IMR-90 (cell line): ENCODE measurements around the gene OXLD1. TPM values are rescaled to one million over a fixed set of nuclear protein-coding genes. Genes with fewer than 3 reads are reported as not detected.

Source experiments
- ATAC-seq: fragments of 200-7000 bp; cut with Tn5 transposase; 2 replicates; pipeline ENCODE4 v1.9.1; 2020; ENCODE audit warnings: low read depth, mild to moderate bottlenecking, moderate library complexity
- BruUV-seq: library from RNA; stranded (reverse); fragments of 400-500 nt; replicated peaks from 2 replicates; lab custom pipeline; 2021; lab: Mats Ljungman, UMichigan
- CTCF ChIA-PET: fragments of 300-600 bp; formaldehyde crosslinking; extraction: SDS; loops from one replicate; lab custom pipeline; 2021; ENCODE audit warnings: antibody characterized with exemption; lab: Yijun Ruan, JAX
- POLR2A ChIA-PET: fragments of 300-600 bp; sonication (Branson Sonifier 250); formaldehyde crosslinking; loops from one replicate; lab custom pipeline; 2022; ENCODE audit warnings: antibody characterized with exemption; ENCODE audit not compliant: unreplicated experiment; lab: Charles Lee
- DNase-seq: peaks from one replicate; pipeline ENCODE4 v3.0.0; 2013
- H2AFZ ChIP-seq: replicated peaks from 2 replicates; pipeline ENCODE3; 2013; ENCODE audit warnings: low read length, mild to moderate bottlenecking; ENCODE audit not compliant: poor library complexity
- H2AK5ac ChIP-seq: 2 replicates; pipeline ENCODE4 v1.6.1; 2013; ENCODE audit warnings: low read depth, low read length, inconsistent platforms
- H2AK9ac ChIP-seq: replicated peaks from 2 replicates; pipeline ENCODE3; 2013; ENCODE audit warnings: mild to moderate bottlenecking, low read depth, low read length, moderate library complexity; ENCODE audit not compliant: poor library complexity
- H2BK120ac ChIP-seq: 2 replicates; pipeline ENCODE4 v1.6.1; 2013; ENCODE audit warnings: low read depth, low read length, inconsistent platforms
- H2BK15ac ChIP-seq: 3 replicates; pipeline ENCODE4 v1.6.1; 2013; ENCODE audit warnings: low read depth, low read length, inconsistent platforms
- H2BK20ac ChIP-seq: 2 replicates; pipeline ENCODE4 v1.6.1; 2013; ENCODE audit warnings: low read depth, mild to moderate bottlenecking, inconsistent platforms, low read length, moderate library complexity
- H2BK5ac ChIP-seq: 2 replicates; pipeline ENCODE4 v1.6.1; 2013; ENCODE audit warnings: mild to moderate bottlenecking, low read depth, low read length, inconsistent platforms; ENCODE audit not compliant: poor library complexity, severe bottlenecking
- H3K14ac ChIP-seq: replicated peaks from 2 replicates; pipeline ENCODE4 v1.6.1; 2013; ENCODE audit warnings: low read depth, low read length, inconsistent platforms
- H3K18ac ChIP-seq: 2 replicates; pipeline ENCODE4 v1.6.1; 2013; ENCODE audit warnings: low read depth, low read length, control low read depth
- H3K23ac ChIP-seq: 2 replicates; pipeline ENCODE4 v1.6.1; 2013; ENCODE audit warnings: low read depth, low read length, inconsistent platforms
- H3K27ac ChIP-seq: 2 replicates; pipeline ENCODE4 v1.5.1; 2013; ENCODE audit warnings: mild to moderate bottlenecking, control low read depth, low read length; ENCODE audit not compliant: insufficient read depth
- H3K27me3 ChIP-seq: 2 replicates; pipeline ENCODE4 v1.6.1; 2013; ENCODE audit warnings: low read length; ENCODE audit not compliant: control insufficient read depth, insufficient read depth
- H3K36me3 ChIP-seq: 2 replicates; pipeline ENCODE4 v1.6.1; 2013; ENCODE audit warnings: low read length, mixed read lengths; ENCODE audit not compliant: control insufficient read depth, insufficient read depth
- H3K4ac ChIP-seq: 2 replicates; pipeline ENCODE4 v1.6.1; 2013; ENCODE audit warnings: low read depth, low read length, inconsistent platforms
- H3K4me1 ChIP-seq: 2 replicates; pipeline ENCODE4 v1.6.1; 2013; ENCODE audit warnings: low read length, mixed read lengths; ENCODE audit not compliant: control insufficient read depth, insufficient read depth
- H3K4me2 ChIP-seq: 2 replicates; pipeline ENCODE4 v1.6.1; 2013; ENCODE audit warnings: low read depth, mild to moderate bottlenecking, control low read depth, low read length, moderate library complexity
- H3K4me3 ChIP-seq: 2 replicates; pipeline ENCODE4 v1.5.1; 2013; ENCODE audit warnings: low read depth, mild to moderate bottlenecking, control low read depth, low read length, moderate library complexity; ENCODE audit not compliant: insufficient read depth
- H3K56ac ChIP-seq: 2 replicates; pipeline ENCODE4 v1.6.1; 2013; ENCODE audit warnings: low read length, inconsistent platforms; ENCODE audit not compliant: insufficient read depth; ENCODE audit errors: extremely low read depth
- H3K79me1 ChIP-seq, 2 experiments: 2 replicates each; pipeline ENCODE4 v1.6.1; 2013; ENCODE audit warnings: low read length in 2 of 2, inconsistent platforms in 1 of 2, low read depth in 1 of 2
- H3K9ac ChIP-seq: 2 replicates; pipeline ENCODE4 v1.6.1; 2013; ENCODE audit warnings: low read depth, low read length, control low read depth
- H3K9me1 ChIP-seq: 2 replicates; pipeline ENCODE4 v1.6.1; 2013; ENCODE audit warnings: low read length, inconsistent platforms; ENCODE audit not compliant: insufficient read depth
- H3K9me3 ChIP-seq: 2 replicates; pipeline ENCODE4 v1.6.1; 2013; ENCODE audit warnings: low read length; ENCODE audit not compliant: control insufficient read depth, insufficient read depth
- H4K20me1 ChIP-seq: 2 replicates; pipeline ENCODE4 v1.6.1; 2013; ENCODE audit warnings: low read length, inconsistent platforms; ENCODE audit not compliant: insufficient read depth
- H4K5ac ChIP-seq: 2 replicates; pipeline ENCODE4 v1.6.1; 2013; ENCODE audit warnings: mild to moderate bottlenecking, low read depth, low read length, control low read depth
- H4K8ac ChIP-seq, 2 experiments: 2 replicates each; pipeline ENCODE4 v1.6.1; 2013; ENCODE audit warnings: low read depth in 2 of 2, low read length in 2 of 2, control low read depth in 1 of 2, inconsistent platforms in 1 of 2
- H4K91ac ChIP-seq: 2 replicates; pipeline ENCODE4 v1.6.1; 2013; ENCODE audit warnings: low read depth, low read length, inconsistent platforms; ENCODE audit not compliant: insufficient read depth
- BHLHE40 ChIP-seq: fragments of 150-350 bp; IDR thresholded peaks from 2 replicates; pipeline ENCODE4 v1.6.1; 2016; ENCODE audit warnings: mild to moderate bottlenecking, low read depth, low read length
- CHD1 ChIP-seq: IDR thresholded peaks from 2 replicates; pipeline ENCODE4 v1.6.1; 2012; ENCODE audit warnings: low read depth, low read length, improper control_type of control experiment
- CTCF ChIP-seq: conservative IDR thresholded peaks from 2 replicates; pipeline ENCODE4 v1.5.1; 2012; ENCODE audit warnings: mild to moderate bottlenecking, low read depth, low read length, improper control_type of control experiment
- ELK1 ChIP-seq: fragments of 150-350 bp; IDR thresholded peaks from 2 replicates; pipeline ENCODE4 v1.6.1; 2016; ENCODE audit warnings: low read depth, mild to moderate bottlenecking, low read length, moderate library complexity, borderline replicate concordance
- FOS ChIP-seq: fragments of 150-350 bp; IDR thresholded peaks from 2 replicates; pipeline ENCODE4 v1.6.1; 2016; ENCODE audit warnings: low read depth, low read length
- MAZ ChIP-seq: IDR thresholded peaks from 2 replicates; pipeline ENCODE4 v1.6.1; 2012; ENCODE audit warnings: low read depth, mild to moderate bottlenecking, low read length, improper control_type of control experiment, moderate library complexity, borderline replicate concordance
- MXI1 ChIP-seq: IDR thresholded peaks from 2 replicates; pipeline ENCODE4 v1.6.1; 2012; ENCODE audit warnings: low read depth, mild to moderate bottlenecking, low read length, moderate library complexity, borderline replicate concordance
- NFE2L2 ChIP-seq: fragments of 150-350 bp; IDR thresholded peaks from 2 replicates; pipeline ENCODE4 v1.6.1; 2016; ENCODE audit warnings: low read depth, mild to moderate bottlenecking, low read length
- POLR2A ChIP-seq: IDR thresholded peaks from 2 replicates; pipeline ENCODE4 v1.6.1; 2012; ENCODE audit warnings: mild to moderate bottlenecking, low read depth, low read length
- RAD21 ChIP-seq: IDR thresholded peaks from 2 replicates; pipeline ENCODE4 v1.6.1; 2012; ENCODE audit warnings: low read length, improper control_type of control experiment
- RCOR1 ChIP-seq: IDR thresholded peaks from 2 replicates; pipeline ENCODE4 v1.6.1; 2012; ENCODE audit warnings: mild to moderate bottlenecking, low read length, improper control_type of control experiment; ENCODE audit not compliant: insufficient replicate concordance
- RFX5 ChIP-seq: IDR thresholded peaks from 2 replicates; pipeline ENCODE4 v1.8.0; 2012; ENCODE audit warnings: low read depth, mild to moderate bottlenecking, low read length, moderate library complexity
- SMC3 ChIP-seq: fragments of 150-350 bp; IDR thresholded peaks from 2 replicates; pipeline ENCODE4 v1.6.1; 2016; ENCODE audit warnings: low read depth, mild to moderate bottlenecking, antibody characterized with exemption, low read length, moderate library complexity
- WGBS, 2 experiments: methylation state at CpG; one replicate each; pipeline versions ENCODE4 v1.1.5 to v1.1.7; 2013; ENCODE audit warnings: missing lambda C conversion rate in 2 of 2; ENCODE audit not compliant: insufficient read length in 1 of 2; ENCODE audit errors: extremely low coverage in 2 of 2; 5-methylcytosine and 5-hydroxymethylcytosine counted together
- dilution Hi-C: fragments of 300-500 bp; cut with HindIII; formaldehyde crosslinking; loops from one replicate; pipeline ENCODE4 v1.14.3; 2018; ENCODE audit warnings: low sequenced_read_pairs; ENCODE audit not compliant: unreplicated experiment
- in situ Hi-C: fragments of 300-500 bp; cut with MboI; formaldehyde crosslinking; loops from 3 replicates; pipeline ENCODE4 v1.14.3; 2019; ENCODE audit warnings: low sequenced_read_pairs, inconsistent platforms, mixed read lengths
- intact Hi-C: fragments of 100-400 bp; cut with micrococcal nuclease; formaldehyde crosslinking; loops from 2 replicates; pipeline ENCODE4 v1.10.0; 2022
- polyA plus RNA-seq, 3 experiments: library from polyadenylated mRNA; depleted of rRNA; stranded (reverse); fragments of >200 nt; gene quantifications; 2 replicates each; pipeline ENCODE4 v1.2.3, GENCODE V29; 2012; ENCODE audit warnings: low replicate concordance in 1 of 3
- total RNA-seq: library from RNA; depleted of rRNA; stranded (reverse); fragments of >200 nt; gene quantifications from 2 replicates; pipeline ENCODE4 v1.2.3, GENCODE V29; 2012
- TF ChIP-seq, protein P1 (sequence below): fragments of 150-350 bp; IDR thresholded peaks from 2 replicates; pipeline ENCODE4 v1.6.1; 2017; ENCODE audit warnings: mild to moderate bottlenecking, antibody characterized with exemption, low read length, low read depth

The OXLD1 gene
- total and polyA plus RNA-seq, 2 of the 4 experiments (the other 2 are of a cell fraction) = 9.9 to 22.3 TPM

DNA sequence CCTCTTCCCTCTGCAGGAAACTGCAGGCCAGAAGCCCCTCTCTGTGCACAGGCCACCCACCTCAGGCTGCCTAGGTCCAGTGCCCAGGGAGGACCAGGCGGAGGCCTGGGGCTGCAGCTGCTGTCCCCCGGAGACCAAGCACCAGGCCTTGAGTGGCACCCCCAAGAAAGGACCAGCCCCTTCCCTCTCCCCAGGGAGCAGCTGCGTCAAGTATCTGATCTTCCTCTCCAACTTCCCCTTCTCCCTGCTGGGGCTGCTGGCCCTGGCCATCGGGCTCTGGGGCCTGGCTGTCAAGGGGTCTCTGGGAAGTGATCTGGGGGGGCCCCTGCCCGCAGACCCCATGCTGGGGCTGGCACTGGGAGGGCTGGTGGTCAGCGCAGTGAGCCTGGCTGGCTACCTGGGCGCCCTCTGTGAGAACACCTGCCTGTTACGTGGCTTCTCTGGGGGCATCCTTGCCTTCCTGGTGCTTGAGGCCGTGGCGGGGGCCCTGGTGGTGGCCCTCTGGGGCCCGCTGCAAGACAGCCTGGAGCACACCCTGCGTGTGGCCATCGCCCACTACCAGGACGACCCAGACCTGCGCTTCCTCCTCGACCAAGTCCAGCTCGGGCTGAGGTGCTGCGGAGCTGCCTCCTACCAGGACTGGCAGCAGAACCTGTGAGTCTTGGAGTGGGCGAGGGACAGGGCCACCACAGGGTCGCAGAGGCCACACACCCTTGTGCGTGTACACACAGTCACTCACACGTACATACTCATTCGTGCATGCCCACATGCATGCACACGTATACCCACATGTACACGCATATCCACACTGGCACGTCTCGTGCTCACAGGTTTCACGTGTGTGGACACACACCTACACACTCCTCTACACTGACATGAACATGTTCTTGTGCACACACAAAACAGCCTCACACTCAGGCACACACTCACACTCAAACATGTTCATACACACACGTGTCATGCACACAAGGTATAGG lies 21.1 kb downstream of the OXLD1 start:
- Histone ChIP-seq H3K23ac (no peak overlapping the region), H4K8ac (no peak overlapping the region), H3K4me1 (peaks cover 10% of the 10 kb centered on the region), H2AK5ac (no peak overlapping the region), H3K56ac (no peak overlapping the region), H3K14ac (no peak overlapping the region), H4K91ac (no peak overlapping the region), H3K36me3 (0 out of 2 replicates have a peak, but pooled peaks cover 2% of the 10 kb centered on the region), H2BK120ac (no peak overlapping the region), H3K9ac (no peak overlapping the region), H3K4me3 (no peak overlapping the region), H3K27ac (no peak overlapping the region), H2BK20ac (no peak overlapping the region), H4K5ac (no peak overlapping the region), H3K18ac (no peak overlapping the region), H3K79me1 (peaks cover 5 to 9% of the 10 kb centered on the region in 2 experiments; a peak in 1 of 4 replicates), H4K20me1 (no peaks in the 10 kb centered on the region), H2BK15ac (no peak overlapping the region), H2BK5ac (no peak overlapping the region), H3K4ac (no peak overlapping the region), H2AFZ (no peak overlapping the region), H3K4me2 (no peak overlapping the region), H3K27me3 (peaks cover 19% of the 10 kb centered on the region), H3K9me3 (peaks cover 8% of the 10 kb centered on the region; the same call in 1 of the 2 replicates), H2AK9ac (peak overlapping the region; percentile 65), H3K9me1 (peaks cover 10% of the 10 kb centered on the region)
- intact Hi-C loops (no loop called here), in situ Hi-C loops (no loop called here), dilution Hi-C loops (no loop called here)
- DNase-seq (no peak), ATAC-seq (no peak)
- 92% methylated on average over 19 of the region's 29 CpGs; no CpG with 5 or more reads in 1 of the 2 experiments for WGBS, 2 experiments
- ChIA-PET POLR2A (no interaction called here), CTCF (no interaction called here)
- BruUV-seq = no TSS peak
- no peak for TF ChIP-seq RCOR1
- TF ChIP-seq, protein P1, sequence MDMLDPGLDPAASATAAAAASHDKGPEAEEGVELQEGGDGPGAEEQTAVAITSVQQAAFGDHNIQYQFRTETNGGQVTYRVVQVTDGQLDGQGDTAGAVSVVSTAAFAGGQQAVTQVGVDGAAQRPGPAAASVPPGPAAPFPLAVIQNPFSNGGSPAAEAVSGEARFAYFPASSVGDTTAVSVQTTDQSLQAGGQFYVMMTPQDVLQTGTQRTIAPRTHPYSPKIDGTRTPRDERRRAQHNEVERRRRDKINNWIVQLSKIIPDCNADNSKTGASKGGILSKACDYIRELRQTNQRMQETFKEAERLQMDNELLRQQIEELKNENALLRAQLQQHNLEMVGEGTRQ = no peak
- no peak for TF ChIP-seq MXI1
- no peak for TF ChIP-seq NFE2L2
- no peak for TF ChIP-seq CTCF
- TF ChIP-seq POLR2A = no peak
- TF ChIP-seq CHD1 = no peak
- TF ChIP-seq RAD21 = no peak
- TF ChIP-seq MAZ = no peak
- no peak for TF ChIP-seq BHLHE40
- no peak for TF ChIP-seq FOS
- no peak for TF ChIP-seq SMC3
- no peak for TF ChIP-seq ELK1
- TF ChIP-seq RFX5 = no peak
